Left colon (tissue), 2 donors: ENCODE results near the gene POMZP3. TPM values are rescaled to one million over a fixed set of nuclear protein-coding genes. Genes with fewer than 3 reads are reported as not detected.

ENCODE experiments used
- total RNA-seq, 2 donors: library from RNA; stranded (reverse); fragmentation: NEBNext Ultra II Directional; extraction: Animal tissue kit (Norgen Biotek cat#: 25700); gene quantifications; one replicate each; pipeline ENCODE4 v1.2.1, GENCODE V29; 2021
- donor health status: DM: no; HTN: no; CAD: no.
- donor health status: DM: yes; HTN: yes; CAD: no.

POMZP3 gene
- total RNA-seq, 2 donors from 2014 or later: 5.8 to 6.4 TPM

Other genes starting within 250 kb of the POMZP3 start
- gene SSC4D, start 217.6 kb downstream of the POMZP3 start, total RNA-seq: under 1 TPM; 0.15 to 0.50 TPM
- gene ZP3, start 202.3 kb downstream of the POMZP3 start, total RNA-seq: 1 to 10 TPM; 3.3 to 5.9 TPM
- 100 to 1,000 TPM in 1 of 2 donors, 10 to 100 TPM in 1; 57.9 to 120 TPM for gene DTX2, start 165.6 kb downstream of the POMZP3 start, total RNA-seq
- 1 to 10 TPM; 2.5 to 7.2 TPM for gene UPK3B, start 116.7 kb downstream of the POMZP3 start, total RNA-seq
- gene SPDYE16, start 84.0 kb downstream of the POMZP3 start, total RNA-seq: under 1 TPM in 1 of 2 donors, not detected in 1; 0.12 TPM